KOPT-K1 (cell line): ENCODE data around the gene GFRA1.

ENCODE experiments used
- H3K27ac ChIP-seq: fragments of 200-600 bp; sonication (generic); 2 replicates; pipeline ENCODE4 v1.5.1; 2016; ENCODE audit warnings: antibody characterized with exemption, mild to moderate bottlenecking, low read depth, low read length; ENCODE audit not compliant: poor library complexity, severe bottlenecking
- H3K36me3 ChIP-seq: fragments of 200-600 bp; sonication (generic); 2 replicates; pipeline ENCODE4 v1.5.1; 2017; ENCODE audit warnings: antibody characterized with exemption, mild to moderate bottlenecking, low read length, moderate library complexity; ENCODE audit not compliant: insufficient read depth
- H3K9me3 ChIP-seq: fragments of 200-600 bp; sonication (generic); 2 replicates; pipeline ENCODE4 v1.5.1; 2017; ENCODE audit warnings: antibody characterized with exemption, low read length, mild to moderate bottlenecking; ENCODE audit not compliant: insufficient read depth, poor library complexity, severe bottlenecking

GFRA1 gene

DNA sequence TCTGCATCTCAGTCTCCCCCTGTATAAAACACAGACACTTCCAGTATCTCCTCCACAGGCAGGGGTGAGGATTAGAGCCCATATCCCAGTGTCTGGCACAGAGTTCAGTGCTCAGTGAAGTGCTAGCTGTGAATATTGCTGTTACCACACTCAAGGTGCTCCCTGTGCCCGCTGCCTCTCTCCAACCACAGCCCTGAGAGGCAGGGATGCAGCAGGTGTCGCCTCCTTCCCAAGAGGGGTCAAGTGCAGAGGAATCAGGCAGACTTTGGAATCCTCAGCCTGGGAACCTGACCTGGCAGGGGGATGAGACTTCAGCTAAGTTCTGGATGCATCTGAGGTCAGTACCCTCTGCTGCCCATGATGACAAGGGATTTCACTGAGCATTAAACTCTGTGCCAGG lies 163.1 kb downstream of the GFRA1 start:
- H3K27ac ChIP-seq: no peak overlapping the region
- H3K9me3 ChIP-seq: no peaks in the 10 kb centered on the region
- H3K36me3 ChIP-seq: no peaks in the 10 kb centered on the region

DNA sequence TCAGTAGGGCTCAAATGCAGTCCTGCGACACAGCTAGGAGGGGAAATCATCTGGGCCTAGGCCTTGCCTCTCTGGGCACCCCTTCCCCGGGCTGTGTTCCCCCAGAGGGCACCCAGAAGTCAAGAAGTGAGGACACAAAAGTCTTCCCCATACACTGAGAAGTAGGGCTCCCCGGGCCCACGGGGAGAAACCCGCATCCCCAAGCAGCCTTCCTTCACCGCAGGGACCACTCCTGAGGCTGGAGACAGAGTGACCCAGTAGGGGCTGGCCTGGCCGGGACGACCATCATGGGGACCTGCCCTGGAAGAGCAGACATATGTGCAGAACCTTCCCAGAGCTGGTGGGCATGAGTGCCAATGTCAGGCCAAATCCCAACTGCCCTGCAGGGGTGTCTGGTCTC lies 163.5 kb downstream of the GFRA1 start:
- Histone ChIP-seq H3K36me3 (no peaks in the 10 kb centered on the region), H3K9me3 (no peaks in the 10 kb centered on the region), H3K27ac (no peak overlapping the region)

DNA sequence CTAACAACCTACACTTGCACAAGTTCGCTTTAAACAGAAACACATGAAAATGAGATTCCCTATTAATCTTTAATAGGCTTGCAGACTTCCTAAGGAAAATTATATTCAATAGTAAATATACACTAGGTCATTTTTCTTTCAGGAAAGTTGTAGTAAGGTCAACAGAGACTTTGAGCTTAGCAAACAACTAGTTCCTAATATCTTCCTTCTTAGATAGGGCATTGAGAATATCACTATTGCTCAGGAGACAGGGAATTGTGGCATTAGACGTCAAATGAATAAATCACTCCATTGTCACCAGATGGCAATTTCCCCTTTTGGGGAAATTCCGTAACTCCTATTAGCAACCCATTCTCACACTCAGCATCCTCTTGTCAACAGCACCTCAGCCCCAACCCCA lies 164.9 kb downstream of the GFRA1 start:
- H3K27ac ChIP-seq: no peak overlapping the region
- no peaks in the 10 kb centered on the region for H3K36me3 ChIP-seq
- H3K9me3 ChIP-seq: no peaks in the 10 kb centered on the region

DNA sequence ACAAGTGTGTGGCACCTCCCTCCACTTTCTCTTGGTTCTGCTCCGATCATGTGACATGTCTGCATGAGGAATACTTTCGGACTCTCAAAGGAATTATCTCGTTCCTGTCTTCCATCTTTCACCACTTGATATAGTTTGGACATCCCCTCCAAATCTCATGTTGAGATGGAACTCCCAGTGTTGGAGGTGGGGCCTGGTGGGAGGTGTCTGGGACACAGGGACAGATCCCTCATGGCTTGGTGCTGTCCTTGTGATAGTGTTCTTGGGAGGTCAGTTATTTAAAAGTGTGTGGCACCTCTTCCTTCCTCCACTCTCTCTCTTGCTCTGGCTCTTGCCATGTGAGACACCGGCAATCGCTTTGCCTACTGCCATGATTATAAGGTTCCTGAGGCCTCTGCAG lies 166.4 kb downstream of the GFRA1 start:
- Histone ChIP-seq H3K27ac (no peak overlapping the region), H3K36me3 (no peaks in the 10 kb centered on the region), H3K9me3 (no peaks in the 10 kb centered on the region)

DNA sequence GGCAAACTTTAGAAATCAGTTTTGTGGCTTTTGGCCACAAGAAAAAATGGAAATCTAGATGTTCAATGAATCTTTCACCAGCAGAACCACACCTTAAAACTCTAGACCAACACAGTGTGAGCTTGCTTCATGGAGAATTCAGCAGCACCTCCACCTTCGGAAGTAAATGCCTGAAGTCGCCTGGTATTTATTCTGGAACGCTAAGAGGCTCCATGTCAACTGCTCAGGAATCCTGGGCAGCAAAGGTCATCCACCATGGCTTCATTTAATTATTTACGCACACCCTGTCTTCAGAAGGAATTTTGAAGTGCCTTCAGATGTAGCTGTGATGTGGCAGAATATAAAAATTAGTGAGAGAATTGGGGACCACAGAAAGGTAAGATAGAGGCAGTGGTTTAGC lies 167.7 kb downstream of the GFRA1 start:
- Histone ChIP-seq H3K9me3 (no peaks in the 10 kb centered on the region), H3K36me3 (no peaks in the 10 kb centered on the region), H3K27ac (no peak overlapping the region)

DNA sequence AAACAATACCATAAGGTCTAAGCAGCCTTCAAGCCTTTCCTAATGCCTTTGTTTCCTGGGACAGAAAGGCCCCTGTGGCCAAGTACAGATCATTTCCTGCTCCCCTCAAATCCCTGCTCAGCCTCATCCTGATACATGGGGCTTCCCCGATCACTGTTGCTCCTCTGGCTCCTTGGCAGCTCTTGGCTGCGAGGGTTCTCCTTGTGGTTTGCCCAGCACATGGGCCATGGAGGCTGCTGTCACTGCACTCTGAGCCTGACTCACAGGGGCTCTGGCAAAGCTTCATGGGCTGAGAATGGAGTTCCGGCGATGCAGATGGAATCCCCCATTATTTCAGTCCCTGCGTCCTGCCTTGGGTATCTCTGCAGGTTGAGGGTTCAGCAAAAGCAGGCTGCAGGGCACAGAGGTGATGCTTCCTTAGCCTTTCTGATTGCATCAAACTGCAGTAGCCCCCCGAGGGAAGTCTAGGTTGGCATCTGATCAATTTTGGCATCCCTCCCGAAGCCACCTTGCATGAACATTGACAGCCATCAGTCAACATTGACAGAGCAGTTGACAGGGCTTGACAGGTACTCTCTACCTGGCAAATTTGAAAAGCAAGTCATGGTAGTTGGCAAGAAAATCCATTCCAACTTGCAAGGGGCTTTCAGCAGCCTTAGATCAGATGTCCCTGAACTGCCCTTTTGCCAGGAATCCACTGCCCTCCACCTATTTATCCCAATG lies 168.6 kb downstream of the GFRA1 start:
- Histone ChIP-seq H3K9me3 (no peaks in the 10 kb centered on the region), H3K36me3 (no peaks in the 10 kb centered on the region), H3K27ac (no peak overlapping the region)

DNA sequence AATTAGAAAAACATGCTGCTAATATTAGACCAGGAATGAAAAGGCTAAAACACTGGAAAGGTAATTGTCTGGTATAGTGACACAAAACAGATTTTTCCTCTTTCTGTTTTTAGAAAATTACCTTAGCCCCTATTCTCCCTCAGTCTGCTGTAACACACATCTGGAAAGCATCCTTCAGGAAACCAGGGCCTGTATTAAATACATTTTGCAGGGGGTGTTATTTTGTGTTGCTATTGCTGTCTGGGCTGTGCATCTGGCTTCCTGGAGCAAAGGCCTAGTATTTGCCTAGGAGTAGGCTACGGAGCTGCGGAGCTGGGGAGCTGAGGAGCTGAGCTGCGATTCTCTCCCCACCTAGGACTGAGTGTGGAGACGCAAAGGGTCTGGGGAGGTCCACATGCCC lies 169.3 kb downstream of the GFRA1 start:
- H3K36me3 ChIP-seq: no peaks in the 10 kb centered on the region
- no peak overlapping the region for H3K27ac ChIP-seq
- no peaks in the 10 kb centered on the region for H3K9me3 ChIP-seq

DNA sequence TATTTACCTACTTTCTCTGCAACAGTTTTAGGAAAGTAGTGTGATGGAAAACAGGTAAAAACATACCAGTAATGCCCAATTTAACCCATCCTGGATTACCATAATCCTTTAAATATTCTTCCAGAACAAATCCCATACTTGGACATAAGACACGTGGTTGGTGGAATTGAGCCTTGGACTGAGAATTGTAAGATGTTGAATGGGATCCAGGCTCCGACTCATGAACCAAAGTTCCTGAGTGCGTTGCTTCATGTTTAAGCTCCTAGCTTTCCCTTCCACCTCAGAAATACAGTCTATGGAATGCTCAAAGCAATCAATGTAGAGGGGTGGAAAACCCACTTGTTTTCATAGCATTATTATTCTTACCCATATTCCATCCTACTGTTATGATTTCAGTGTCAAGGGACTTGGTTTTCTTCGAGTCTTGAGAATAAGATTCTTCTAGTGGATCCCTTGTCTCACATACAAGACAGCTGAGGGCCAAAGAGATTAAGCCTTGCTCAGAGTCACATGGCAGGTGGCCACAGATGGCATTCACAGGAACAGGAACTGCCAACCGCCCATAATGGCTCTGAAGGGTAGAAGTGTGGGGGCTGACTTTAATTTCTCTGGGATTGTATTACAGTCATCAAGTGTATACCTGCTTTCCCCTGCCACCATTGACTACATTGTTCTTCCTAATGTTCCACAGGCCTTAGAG lies 171.2 kb downstream of the GFRA1 start:
- Histone ChIP-seq H3K27ac (no peak overlapping the region), H3K9me3 (no peaks in the 10 kb centered on the region), H3K36me3 (no peaks in the 10 kb centered on the region)

DNA sequence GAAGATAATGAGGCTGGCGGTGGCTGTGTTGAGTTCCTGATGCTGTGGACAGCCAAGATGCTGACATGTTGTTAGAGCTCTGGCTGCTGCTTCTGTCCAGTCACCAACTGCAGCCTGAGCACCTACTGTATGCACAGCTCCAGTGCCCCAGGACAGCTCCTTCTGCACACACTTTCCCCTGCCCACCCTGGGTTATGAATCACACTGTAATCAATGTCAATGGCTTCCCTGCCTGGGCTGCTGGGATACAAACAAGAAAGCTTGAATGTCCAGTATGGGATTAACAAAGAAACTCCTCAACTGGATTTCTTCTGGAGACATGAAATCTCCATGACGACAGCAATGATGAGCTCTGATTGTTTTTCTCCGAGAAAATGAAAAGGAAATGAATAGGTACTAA lies 172.0 kb downstream of the GFRA1 start:
- Histone ChIP-seq H3K9me3 (no peaks in the 10 kb centered on the region), H3K27ac (no peak overlapping the region), H3K36me3 (no peaks in the 10 kb centered on the region)

DNA sequence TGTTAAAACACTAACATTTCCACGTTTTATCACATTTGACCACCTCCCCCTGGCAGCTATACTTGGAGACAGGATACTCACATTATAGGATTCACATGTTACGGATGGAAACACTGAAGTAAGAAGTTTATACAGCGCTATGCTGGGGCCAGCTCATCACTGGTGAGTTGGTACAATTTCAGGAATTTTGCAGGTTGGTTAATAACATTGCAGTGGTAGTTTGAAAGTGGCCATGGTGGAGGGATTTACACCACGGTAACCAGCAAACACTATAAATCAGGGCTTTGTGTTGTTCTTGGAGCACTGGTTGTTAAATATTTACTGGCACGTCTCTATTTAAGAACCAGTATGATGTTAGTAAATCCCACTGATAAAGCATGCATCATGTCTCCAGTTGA lies 174.0 kb downstream of the GFRA1 start:
- no peaks in the 10 kb centered on the region for H3K36me3 ChIP-seq
- no peaks in the 10 kb centered on the region for H3K9me3 ChIP-seq
- no peak overlapping the region for H3K27ac ChIP-seq

DNA sequence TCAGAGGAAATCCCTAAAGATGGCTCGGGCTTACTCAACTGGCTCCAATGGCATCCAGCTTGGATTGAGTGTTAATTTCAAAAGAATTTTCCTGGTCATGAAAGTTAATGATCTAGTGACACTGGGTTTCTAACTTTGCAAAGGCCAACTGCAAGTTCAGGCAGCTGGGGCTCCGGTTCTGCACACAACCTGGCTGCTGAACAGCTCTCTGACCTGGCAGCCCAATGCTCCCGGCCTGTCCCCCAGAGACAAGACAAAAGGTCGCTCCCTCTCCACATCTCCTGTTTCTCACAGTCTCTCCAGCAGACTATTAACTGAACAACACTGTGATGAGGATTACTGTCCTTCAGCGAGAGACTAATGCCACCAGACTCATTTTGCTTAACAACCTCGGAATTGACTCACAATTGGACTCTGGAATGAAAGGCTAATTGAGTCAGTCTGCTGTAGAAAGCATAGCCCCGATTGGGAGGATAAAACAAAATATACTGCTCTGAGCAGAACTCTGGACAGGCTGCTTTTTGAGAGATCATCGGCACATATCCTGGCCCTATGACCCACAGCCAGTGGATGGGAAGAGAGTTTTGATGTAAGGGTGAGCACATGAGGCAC lies 174.5 kb downstream of the GFRA1 start:
- Histone ChIP-seq H3K36me3 (no peaks in the 10 kb centered on the region), H3K27ac (no peak overlapping the region), H3K9me3 (no peaks in the 10 kb centered on the region)

DNA sequence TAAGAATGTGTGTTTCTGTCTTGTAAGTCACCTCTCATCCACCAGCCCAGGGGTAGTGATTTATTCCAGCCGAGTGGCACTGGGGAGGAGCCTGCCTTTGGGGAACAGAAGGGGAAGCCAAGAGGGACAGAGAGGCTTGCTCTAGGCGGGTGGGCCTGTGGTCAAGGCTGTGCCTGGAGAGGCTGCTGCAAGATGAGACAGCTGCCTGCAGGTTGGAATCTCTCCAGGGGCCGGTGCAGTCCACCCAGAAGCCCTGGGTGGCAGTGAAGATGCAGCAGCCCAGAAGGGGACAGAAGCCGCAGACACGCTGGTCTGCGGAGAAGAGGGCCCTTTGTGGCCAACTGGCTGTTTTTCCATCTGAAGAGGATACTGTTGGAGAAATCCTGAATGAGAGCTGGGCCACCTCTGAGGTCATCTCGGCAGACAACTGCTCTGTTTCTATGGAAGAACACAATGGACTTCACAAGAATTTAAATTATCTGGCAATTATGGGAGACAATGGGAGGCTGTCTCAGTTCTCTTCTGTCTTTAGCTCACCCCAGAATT lies 175.7 kb downstream of the GFRA1 start:
- H3K36me3 ChIP-seq: no peaks in the 10 kb centered on the region
- no peak overlapping the region for H3K27ac ChIP-seq
- H3K9me3 ChIP-seq: no peaks in the 10 kb centered on the region

DNA sequence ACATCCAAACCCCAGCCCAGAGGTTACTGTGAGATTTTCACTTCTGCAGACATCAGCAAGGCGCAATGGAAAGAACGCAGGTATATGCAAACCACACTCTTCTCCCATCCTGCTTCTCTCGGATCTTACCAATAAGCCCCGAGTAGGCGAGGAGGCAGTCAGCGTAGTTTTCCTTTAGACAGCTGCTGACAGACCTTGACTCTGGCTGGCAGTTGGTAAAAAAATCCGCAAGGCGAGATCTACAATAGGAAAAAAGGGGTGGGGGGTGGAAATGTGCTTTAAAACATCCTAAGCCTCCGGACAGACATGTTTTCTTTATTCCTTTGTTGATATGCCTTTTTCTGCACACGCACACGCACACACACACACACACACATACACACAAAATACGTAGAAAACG lies 176.5 kb downstream of the GFRA1 start:
- Histone ChIP-seq H3K36me3 (no peaks in the 10 kb centered on the region), H3K9me3 (no peaks in the 10 kb centered on the region), H3K27ac (no peak overlapping the region)

DNA sequence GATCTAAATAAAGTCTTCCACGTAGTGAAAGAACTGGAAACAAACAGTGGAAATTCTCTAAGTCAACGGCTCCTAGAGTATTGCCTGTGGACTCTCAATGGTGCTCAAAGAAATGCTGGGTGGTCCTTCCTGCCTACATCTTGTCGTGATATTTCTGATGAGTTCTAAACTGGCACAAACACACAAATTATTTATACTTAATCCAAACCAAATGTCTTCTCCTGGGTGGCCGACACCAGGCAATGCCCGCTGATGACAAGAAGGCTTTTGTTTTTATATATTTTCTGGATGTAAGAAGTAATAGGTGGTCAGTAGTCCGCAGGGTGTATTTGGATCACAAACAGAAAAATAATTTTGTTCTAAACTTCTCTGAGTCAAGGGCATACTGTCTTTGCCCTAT lies 178.7 kb downstream of the GFRA1 start:
- no peak overlapping the region for H3K27ac ChIP-seq
- H3K36me3 ChIP-seq: no peaks in the 10 kb centered on the region
- H3K9me3 ChIP-seq: no peaks in the 10 kb centered on the region

DNA sequence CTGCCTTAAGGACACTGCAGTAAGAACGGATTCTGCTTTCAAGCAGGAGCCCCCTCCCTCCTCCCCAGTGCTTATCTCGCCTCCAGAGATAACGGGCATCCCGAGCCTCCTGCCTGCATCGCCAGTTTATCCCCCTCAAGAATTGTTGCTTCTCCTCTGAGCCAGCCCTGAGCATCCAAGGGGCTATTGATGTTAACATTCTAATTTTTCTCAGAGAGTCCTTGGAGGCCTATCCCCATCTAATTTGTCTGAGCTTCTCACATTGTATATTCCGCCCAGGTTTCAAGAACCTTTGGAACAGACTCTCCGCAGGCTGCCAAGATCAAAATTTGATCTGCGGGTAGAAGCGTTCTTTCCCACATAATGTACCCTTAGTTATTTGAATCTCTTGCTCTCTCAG lies 180.0 kb downstream of the GFRA1 start:
- Histone ChIP-seq H3K36me3 (no peaks in the 10 kb centered on the region), H3K27ac (no peak overlapping the region), H3K9me3 (no peaks in the 10 kb centered on the region)
